Gastroesophageal sphincter (tissue), 3 donors: ENCODE measurements around the gene TTLL8.

ENCODE experiments used
- CTCF ChIP-seq, 4 experiments: fragments of 200-600 bp in 2 of 4; fragments of 450-650 bp in 2 of 4; sonication (generic) in 1 of 4; IDR thresholded peaks; one replicate each; pipeline ENCODE4 v1.5.1; 2017 to 2019; ENCODE audit warnings: antibody characterized with exemption in 4 of 4, mild to moderate bottlenecking in 2 of 4, moderate library complexity in 2 of 4
- EP300 ChIP-seq: sonication (generic); formaldehyde crosslinking; IDR thresholded peaks from one replicate; pipeline ENCODE4 v1.6.1; 2017; ENCODE audit warnings: antibody characterized with exemption, mild to moderate bottlenecking
- POLR2A ChIP-seq, 2 donors: fragments of 450-650 bp; IDR thresholded peaks; one replicate each; pipeline ENCODE4 v1.6.1; 2017; ENCODE audit warnings: antibody characterized with exemption in 2 of 2, mild to moderate bottlenecking in 2 of 2, moderate library complexity in 1 of 2
- POLR2AphosphoS5 ChIP-seq: sonication (generic); formaldehyde crosslinking; IDR thresholded peaks from one replicate; pipeline ENCODE4 v1.6.1; 2017; ENCODE audit warnings: antibody characterized with exemption

GRCh38 chr22:50035131-50035881, 22.8 kb downstream of the TTLL8 start:
- TF ChIP-seq POLR2A (IDR thresholded peaks at IDR 0.05) (no peak), POLR2AphosphoS5 (no peak), CTCF (IDR thresholded peaks at IDR 0.05) (no peak), EP300 (no peak)
